Stimulated activated CD4-positive, alpha-beta T cell treated with anti-CD3 and anti-CD28 coated beads, Interleukin-1b, Interleukin-23, amount 100 ng/mL, for 1 hour (primary cell): ENCODE data around the gene RCBTB2.

Experiments
- DNase-seq, 2 donors: peaks; one replicate each; pipeline ENCODE4 v3.0.0-alpha.2; 2020; ENCODE audit warnings: low read depth in 2 of 2

Gene RCBTB2

DNA sequence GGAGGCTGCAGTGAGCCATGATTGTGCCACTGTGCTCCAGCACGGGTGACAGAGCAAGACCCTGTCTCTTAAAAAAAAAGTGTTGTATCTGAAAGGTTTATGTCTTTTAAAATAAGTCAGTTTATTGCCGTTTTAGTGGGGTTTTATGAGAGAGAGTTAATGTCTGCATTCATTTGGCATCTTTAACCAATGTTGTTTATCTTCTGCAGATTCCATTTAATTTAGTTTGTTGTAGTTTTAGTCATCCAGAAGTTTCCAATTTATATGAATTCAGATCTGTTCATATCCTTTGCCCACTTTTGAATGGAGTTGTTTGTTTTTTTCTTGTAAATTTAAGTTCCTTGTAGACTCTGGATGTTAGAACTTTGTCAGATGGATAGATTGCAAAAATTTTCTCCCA lies 83.2 kb downstream of the RCBTB2 start:
- no peak for DNase-seq

DNA sequence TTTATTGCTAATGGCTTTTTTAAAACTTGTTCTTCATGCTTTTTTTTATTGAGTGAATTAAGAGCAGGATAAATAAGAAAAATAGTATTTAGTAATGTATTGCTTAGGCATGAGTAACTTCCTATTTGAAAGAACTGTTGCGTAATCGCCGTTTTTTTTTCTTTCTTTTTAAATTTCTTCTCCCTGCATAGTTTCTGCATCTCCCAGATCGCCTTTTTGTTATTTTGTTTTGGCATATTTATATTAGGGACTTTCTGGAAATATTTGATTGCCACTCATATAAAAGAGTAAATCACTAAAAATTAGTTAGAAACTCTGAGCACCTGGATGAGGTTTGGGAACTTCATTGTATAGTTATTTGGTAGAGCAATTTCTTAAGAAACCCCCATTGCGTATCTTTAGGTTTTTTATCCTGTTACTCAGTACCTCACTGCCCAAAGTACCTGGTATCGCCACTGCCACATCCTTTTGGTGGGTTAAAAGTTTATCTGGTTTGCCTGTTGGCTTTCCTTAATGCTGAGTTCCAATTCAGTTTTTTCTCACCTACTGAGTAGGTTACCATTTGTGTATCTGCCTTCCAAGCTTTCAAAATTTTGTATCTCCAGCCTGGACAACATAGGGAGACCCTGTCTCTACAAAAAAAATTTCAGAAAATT lies 83.8 kb downstream of the RCBTB2 start:
- DNase-seq: no peak

DNA sequence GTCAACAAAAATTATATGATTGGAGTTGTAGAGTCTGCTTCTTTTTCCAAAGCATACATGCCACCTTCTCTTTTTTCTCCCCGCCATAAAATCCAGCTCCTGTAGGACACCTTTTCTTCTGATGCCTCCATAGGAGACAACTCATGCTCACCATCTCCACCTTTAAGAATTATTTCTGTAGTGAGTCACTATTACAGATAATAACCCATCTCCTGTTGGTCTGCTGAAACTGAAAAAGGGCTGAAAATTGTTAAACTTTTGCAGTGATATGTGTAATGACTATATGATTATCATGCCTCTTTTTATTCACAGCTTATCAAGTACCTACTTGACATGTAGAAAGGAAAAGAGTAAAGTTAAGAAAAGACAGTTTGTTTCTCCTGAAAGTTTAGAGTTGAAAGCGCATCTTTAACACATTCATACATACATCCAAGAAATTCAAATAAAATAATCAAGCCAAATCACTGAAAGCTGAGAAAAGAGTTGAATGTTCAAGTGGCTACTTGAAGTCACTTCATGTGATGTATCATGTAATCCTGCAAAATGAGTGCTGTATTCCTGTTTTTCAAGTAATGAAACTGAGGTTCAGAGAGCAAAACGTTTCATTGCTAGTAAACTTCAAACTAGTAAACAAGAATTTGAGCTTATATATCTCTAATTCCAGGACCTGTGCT lies 84.5 kb downstream of the RCBTB2 start:
- no peak for DNase-seq

DNA sequence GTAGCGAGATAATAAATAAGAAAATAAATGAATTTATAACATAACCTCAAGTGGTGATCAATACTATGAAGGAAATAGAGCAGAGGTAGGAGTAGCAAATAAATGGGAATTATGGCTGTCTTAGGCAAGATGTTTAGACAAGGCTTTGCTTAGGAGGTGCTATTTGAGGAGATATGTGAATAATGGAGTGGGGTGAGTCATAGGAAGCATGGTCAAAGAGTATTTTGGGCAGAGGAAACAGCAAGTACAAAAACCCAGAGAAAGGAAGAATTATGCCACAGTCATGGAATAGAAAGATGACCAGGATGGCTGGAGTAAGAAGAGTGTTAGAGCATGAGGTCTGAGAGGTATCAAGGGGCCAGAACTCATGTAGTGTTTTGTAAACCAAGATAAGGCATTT lies 86.4 kb downstream of the RCBTB2 start:
- no peak for DNase-seq

DNA sequence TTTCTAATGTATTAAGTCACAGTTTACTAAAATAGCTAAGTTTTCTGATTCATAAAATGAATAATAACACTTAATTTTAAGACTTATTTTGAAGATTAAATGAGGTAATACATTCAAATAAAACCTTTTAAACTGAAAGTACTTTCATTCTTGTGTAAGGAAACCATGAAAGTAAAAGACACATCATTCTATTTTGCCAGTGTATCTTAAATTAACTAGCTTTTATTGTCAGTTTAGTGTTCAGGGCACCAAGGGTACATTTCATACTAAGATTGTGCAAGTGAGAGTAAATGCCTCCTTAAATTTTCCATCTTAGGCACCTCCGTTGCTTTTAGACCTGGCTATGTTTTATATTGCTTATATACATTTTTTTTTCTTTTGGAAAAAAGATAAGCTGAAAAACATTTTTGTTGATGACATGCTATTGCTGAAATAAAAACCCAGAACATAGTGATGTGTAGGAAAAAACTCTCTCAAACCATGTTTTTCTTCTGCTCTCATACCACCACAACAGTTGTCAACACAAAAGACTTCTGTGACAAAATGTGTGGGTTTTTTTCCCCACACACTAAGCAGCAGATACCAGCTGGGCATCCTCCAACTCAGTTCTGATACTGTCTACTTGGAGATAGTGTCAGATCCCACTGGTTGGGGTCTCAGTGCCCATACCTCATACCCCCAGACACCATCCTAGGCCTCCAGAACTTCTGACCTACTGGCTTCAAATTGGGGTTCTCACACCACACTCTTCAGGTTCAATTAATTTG lies 89.3 kb downstream of the RCBTB2 start:
- no peak for DNase-seq
